Left hindlimb (tissue), 1 donor: ENCODE measurements around the gene ANKS1B.
"Not testable (repeated sequence)": the region's sequence is repeated elsewhere in the genome, so short reads cannot be mapped to it uniquely, and the experiment has no call there.

Experiments
- DNase-seq: peaks from one replicate; pipeline ENCODE4 v3.0.0-alpha.2; 2018

Gene ANKS1B

GRCh38 chr12:99984271-99985128 is at the start of gene ANKS1B:
ANKS1B (minus strand) TSS chr12:99984936; CDS start chr12:99984237, 699 bp downstream.
- peak; percentile 74 for DNase-seq

DNA sequence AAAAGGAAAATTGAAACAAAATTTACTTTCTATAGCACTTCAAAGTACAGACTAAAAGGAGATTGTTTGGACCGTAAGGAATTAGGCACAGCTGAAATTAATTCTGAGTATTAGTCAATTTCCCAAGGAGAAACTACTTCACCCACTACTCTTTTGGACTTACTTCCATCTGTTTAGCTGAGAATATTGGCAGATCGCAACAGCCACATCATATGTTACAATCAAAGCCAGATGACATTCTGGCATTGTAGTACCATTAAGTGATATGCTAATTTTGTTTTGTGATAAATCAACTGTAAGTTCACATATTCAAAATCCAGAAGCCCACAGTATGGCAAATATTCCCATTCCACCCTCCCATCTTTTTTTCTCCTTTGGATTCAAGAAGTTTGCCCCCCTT is 47.1 kb upstream of the ANKS1B start:
- no peak for DNase-seq

DNA sequence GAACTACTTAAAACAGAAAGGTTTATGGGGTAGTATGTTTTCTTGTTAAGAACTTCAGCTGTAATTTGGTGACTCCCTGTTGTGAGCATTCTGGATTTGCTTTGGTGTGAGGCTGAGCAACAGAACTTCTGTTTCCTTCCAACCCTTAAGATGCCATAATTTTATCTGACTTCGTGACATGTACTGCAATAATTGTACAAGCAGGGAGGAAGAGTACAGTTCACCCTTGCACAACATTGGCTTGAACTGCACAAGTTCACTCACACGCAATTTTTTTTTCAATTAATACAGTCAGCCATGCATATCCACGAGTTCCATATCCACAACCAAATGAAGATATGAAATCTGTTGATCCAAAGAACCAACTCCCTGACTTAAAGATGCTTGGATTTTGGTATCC is 42.9 kb upstream of the ANKS1B start:
- no peak for DNase-seq

- no peak for DNase-seq
These were observed 41.5 kb upstream of the ANKS1B start for GRCh38 chr12:100026241-100026640.

- DNase-seq, result no peak
These were observed 40.3 kb upstream of the ANKS1B start for GRCh38 chr12:100024974-100025555.

DNA sequence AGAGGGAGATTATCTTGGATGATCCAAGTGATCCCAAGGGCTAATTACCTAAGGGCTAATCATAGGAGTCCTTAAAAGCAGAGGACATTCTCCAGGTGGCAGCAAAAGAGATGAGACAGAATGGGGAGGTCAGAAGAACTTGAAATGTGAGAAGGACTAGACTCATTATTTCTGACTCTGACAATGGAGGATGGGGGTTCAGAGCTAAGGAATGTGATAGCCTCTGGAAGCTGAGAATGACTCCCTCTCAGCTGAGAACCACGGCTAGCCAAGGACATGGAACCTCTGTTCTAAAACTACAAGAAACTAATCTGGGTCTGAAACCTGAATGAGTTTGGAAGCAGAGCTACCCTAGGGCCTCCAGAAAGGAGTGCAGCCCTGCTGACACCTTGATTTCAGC is 35.6 kb upstream of the ANKS1B start:
- DNase-seq, result no peak

GRCh38 chr12:100017056-100017455 is 32.3 kb upstream of the ANKS1B start:
- no peak for DNase-seq

- DNase-seq, result not testable (repeated sequence)
These were observed 31.6 kb upstream of the ANKS1B start for GRCh38 chr12:100016304-100016703.

- DNase-seq, result not testable (repeated sequence)
These were observed 21.1 kb upstream of the ANKS1B start for GRCh38 chr12:100005846-100006245.

DNA sequence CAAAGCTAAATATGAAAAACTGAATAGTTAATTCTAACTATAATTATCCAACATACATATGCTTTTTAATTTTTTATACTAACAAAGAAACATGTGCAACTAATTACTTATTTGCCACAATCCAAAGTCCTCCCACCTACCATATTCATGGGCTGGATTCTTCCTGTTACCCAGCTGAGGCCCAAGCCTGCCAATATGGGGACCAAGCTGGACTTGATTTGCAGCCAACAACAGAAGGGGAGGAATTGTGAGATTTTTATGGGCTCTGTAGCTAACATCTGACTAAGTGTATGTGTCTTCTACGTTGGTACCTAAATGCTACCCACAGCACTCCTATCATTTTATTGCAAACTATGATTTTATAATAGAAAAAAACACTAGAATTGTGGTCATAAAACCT is 13.1 kb upstream of the ANKS1B start:
- DNase-seq, result no peak

DNA sequence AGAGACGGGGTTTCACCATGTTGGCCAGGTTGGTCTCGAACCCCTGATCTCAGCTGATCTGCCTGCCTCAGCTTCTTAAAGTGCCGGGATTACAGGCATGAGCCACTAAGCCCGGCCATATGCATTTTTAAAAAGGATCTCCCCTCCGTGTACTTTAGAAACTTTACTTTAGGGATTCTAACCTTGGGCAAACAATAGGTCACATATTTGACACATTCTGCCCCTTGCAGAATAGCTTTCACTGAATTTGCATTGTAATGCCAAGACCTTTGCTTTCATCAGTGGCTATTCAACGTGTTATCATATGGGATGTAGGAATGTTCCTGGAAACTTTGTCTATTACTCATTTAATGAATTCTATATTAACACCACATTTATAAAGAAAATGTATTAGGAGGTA is 11.4 kb upstream of the ANKS1B start:
- no peak for DNase-seq

DNA sequence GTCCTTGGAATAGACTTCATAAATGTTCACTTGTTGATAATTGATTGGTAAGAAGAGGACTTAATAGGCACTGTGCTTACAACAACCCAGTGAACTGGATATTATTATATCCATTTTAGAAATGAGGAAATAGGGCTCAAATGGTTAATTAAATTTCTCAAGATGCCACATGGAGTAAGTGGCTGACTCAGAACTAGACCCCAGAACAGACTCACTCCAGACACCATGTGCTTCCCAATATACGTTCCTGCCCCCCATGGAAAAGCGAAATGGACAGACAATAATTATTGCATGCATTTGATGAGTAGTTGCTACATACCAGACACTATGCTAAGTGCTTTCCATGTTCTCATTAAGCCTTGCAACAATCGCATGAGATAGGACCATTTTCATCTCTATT is 895 bp upstream of the ANKS1B start:
- DNase-seq, result no peak

GRCh38 chr12:99985129-99985570 is 414 bp upstream of the ANKS1B start:
- DNase-seq, result no peak

- no peak for DNase-seq
These were observed 1.1 kb downstream of the ANKS1B start for GRCh38 chr12:99983456-99984258.

GRCh38 chr12:99981639-99982190 is 3.0 kb downstream of the ANKS1B start:
- DNase-seq, result no peak

GRCh38 chr12:99979471-99979870 is 5.3 kb downstream of the ANKS1B start:
- no peak for DNase-seq

DNA sequence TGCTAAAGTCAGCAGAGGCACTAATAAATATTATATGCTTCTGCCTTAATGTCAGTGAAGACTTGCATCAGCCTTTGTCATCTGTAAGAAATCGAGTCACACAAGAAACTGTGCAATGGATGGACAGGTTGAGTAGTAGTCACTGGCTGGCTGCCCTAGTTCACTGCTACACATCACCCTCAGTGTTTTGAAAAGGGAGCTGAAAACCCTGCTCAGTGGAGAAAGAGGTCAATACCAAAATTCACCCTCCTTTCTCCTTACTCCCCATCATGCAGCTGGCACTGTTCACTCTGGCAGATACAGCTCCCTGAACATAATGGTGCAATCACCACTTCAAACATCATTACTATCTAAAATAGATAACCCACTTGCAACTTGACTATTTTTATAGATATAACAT is 6.6 kb downstream of the ANKS1B start:
- DNase-seq, result no peak

GRCh38 chr12:99977550-99977949 is 7.2 kb downstream of the ANKS1B start:
- DNase-seq, result no peak

DNA sequence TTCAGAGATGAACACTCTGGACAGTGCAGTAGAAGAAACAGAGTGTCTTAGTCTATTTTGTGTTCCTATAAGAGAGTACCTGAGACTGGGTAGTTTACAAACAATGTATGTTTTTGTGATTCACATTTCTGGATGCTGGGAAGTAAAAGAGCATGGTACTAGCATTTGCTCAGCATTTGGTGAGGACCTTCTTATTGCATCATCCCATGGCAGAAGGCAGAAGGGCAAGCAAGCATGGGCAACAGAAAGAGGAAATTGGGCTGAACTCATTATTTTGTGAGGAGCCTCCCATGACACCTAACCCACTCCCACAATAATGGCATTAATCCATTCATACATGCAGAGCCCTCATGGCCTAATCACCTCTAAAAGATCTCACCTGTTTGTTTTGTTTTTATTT is 8.0 kb downstream of the ANKS1B start:
- no peak for DNase-seq

DNA sequence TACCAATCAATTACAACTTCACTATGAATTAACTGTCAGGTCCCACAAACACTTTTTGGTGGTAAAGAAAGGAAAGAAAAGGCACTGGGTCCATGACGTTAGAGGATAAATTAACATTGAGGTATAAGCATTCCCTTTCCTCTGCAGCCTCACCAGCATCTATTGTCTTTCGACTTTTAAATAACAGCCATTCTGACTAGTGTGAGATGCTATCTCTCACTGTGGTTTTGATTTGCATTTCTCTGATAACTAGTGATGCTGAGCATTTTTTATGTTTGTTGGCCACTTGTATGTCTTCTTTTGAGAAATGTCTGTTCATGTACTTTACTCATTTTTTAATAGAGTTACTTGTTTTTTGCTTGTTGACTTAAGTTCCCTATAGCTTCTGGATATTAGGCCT is 9.4 kb downstream of the ANKS1B start:
- DNase-seq, result no peak

GRCh38 chr12:99974146-99974545 is 10.6 kb downstream of the ANKS1B start:
- no peak for DNase-seq

GRCh38 chr12:99966429-99966828 is 18.3 kb downstream of the ANKS1B start:
- no peak for DNase-seq

- no peak for DNase-seq
These were observed 24.4 kb downstream of the ANKS1B start for GRCh38 chr12:99960311-99960710.
